A549 (cell line): Measurements from ENCODE around the gene PERM1. TPM values are rescaled to one million over a fixed set of nuclear protein-coding genes. Genes with fewer than 3 reads are reported as not detected.

Experiments
- ATAC-seq, 2 experiments: fragments of 200-7000 bp in 1 of 2; fragments of >200 bp in 1 of 2; cut with Nextera tagmentation in 1 of 2; cut with Tn5 transposase in 1 of 2; 3 replicates each; pipeline versions ENCODE4 v1.8.0 to v1.9.1; 2018 to 2020; ENCODE audit warnings: mild to moderate bottlenecking in 1 of 2, moderate library complexity in 1 of 2
- CTCF ChIA-PET: fragments of 300-600 bp; sonication (Branson Sonifier 250); formaldehyde crosslinking; extraction: SDS; loops from one replicate; lab custom pipeline; 2021; ENCODE audit warnings: antibody characterized with exemption, inconsistent platforms; lab: Yijun Ruan, JAX
- POLR2A ChIA-PET: fragments of 350-600 bp; formaldehyde crosslinking; extraction: SDS; loops from one replicate; lab custom pipeline; 2021; ENCODE audit warnings: antibody characterized with exemption, inconsistent platforms; lab: Yijun Ruan, JAX
- DNase-seq, 2 experiments: peaks; one replicate each; pipeline versions ENCODE4 v3.0.0 to v3.0.0-alpha.2; 2011 to 2016; ENCODE audit warnings: low read depth in 1 of 2, low spot score in 1 of 2
- FAIRE-seq: peaks from 2 replicates; lab custom pipeline; 2011; peaks lifted over from hg19 to GRCh38; lab: Jason Lieb, UNC
- H3K27ac ChIP-seq, 2 experiments: fragments of >200 bp; sonication (Bioruptor Twin); formaldehyde crosslinking; 3 replicates each; pipeline ENCODE4 v1.5.1; 2016 to 2017
- H3K4me1 ChIP-seq: fragments of >200 bp; sonication (Bioruptor Twin); formaldehyde crosslinking; 3 replicates; pipeline ENCODE4 v1.6.1; 2016
- H3K4me2 ChIP-seq: fragments of >200 bp; sonication (Bioruptor Twin); formaldehyde crosslinking; 3 replicates; pipeline ENCODE4 v1.6.1; 2016
- H3K4me3 ChIP-seq: fragments of >200 bp; sonication (Bioruptor Twin); formaldehyde crosslinking; 3 replicates; pipeline ENCODE4 v1.5.1; 2016
- H3K9me3 ChIP-seq: fragments of >200 bp; sonication (Bioruptor Twin); formaldehyde crosslinking; 3 replicates; pipeline ENCODE4 v1.6.1; 2016
- BHLHE40 ChIP-seq: IDR thresholded peaks from 2 replicates; pipeline ENCODE4 v1.6.1; 2012; ENCODE audit warnings: low read depth, low read length, inconsistent platforms
- CBX8 ChIP-seq: fragments of 200-600 bp; sonication (generic); IDR thresholded peaks from 2 replicates; pipeline ENCODE4 v1.6.1; 2016
- CEBPB ChIP-seq, 2 experiments: fragments of >200 bp in 1 of 2; sonication (Bioruptor Twin) in 1 of 2; formaldehyde crosslinking in 1 of 2; IDR thresholded peaks; 2 replicates each; pipeline ENCODE4 v1.6.1; 2012 to 2016
- CHD4 ChIP-seq: fragments of 200-600 bp; sonication (generic); IDR thresholded peaks from 2 replicates; pipeline ENCODE4 v1.6.1; 2016; ENCODE audit warnings: antibody characterized with exemption, mild to moderate bottlenecking, borderline replicate concordance
- CTCF ChIP-seq: fragments of >200 bp; sonication (Bioruptor Twin); formaldehyde crosslinking; IDR thresholded peaks from 3 replicates; pipeline ENCODE4 v1.5.1; 2016
- FOSB ChIP-seq: fragments of 250-450 bp; sonication (Bioruptor Pico); IDR thresholded peaks from 2 replicates; pipeline ENCODE4 v1.5.0; 2020; ENCODE audit warnings: mild to moderate bottlenecking, moderate library complexity
- GATA3 ChIP-seq: IDR thresholded peaks from 2 replicates; pipeline ENCODE4 v1.6.1; 2012; ENCODE audit warnings: borderline replicate concordance
- HOXA7 ChIP-seq: fragments of 250-450 bp; sonication (Bioruptor Pico); IDR thresholded peaks from 2 replicates; pipeline ENCODE4 v1.5.0; 2020; ENCODE audit warnings: mild to moderate bottlenecking, moderate library complexity
- HOXB13 ChIP-seq: fragments of 250-450 bp; sonication (Bioruptor Pico); IDR thresholded peaks from 2 replicates; pipeline ENCODE4 v1.5.0; 2020; ENCODE audit warnings: low read depth, mild to moderate bottlenecking, moderate library complexity
- KDM5A ChIP-seq: fragments of 200-600 bp; sonication (generic); IDR thresholded peaks from 2 replicates; pipeline ENCODE4 v1.6.1; 2016; ENCODE audit warnings: antibody characterized with exemption, mild to moderate bottlenecking
- MAFK ChIP-seq: fragments of 450-650 bp; IDR thresholded peaks from 2 replicates; pipeline ENCODE4 v1.6.1; 2014; ENCODE audit not compliant: partially characterized antibody
- PHF8 ChIP-seq: fragments of 200-600 bp; sonication (generic); IDR thresholded peaks from 2 replicates; pipeline ENCODE4 v1.6.1; 2016; ENCODE audit warnings: low read depth, mild to moderate bottlenecking, antibody characterized with exemption, moderate library complexity, borderline replicate concordance
- RAD21 ChIP-seq, 2 experiments: fragments of >200 bp in 1 of 2; sonication (Bioruptor Twin) in 1 of 2; formaldehyde crosslinking in 1 of 2; IDR thresholded peaks in 1 of 2; conservative IDR thresholded peaks in 1 of 2; 2 replicates in 1 of 2; 3 replicates in 1 of 2; pipeline ENCODE4 v1.6.1; 2012 to 2018; ENCODE audit warnings: inconsistent platforms in 1 of 2
- RCOR1 ChIP-seq: fragments of 150-350 bp; IDR thresholded peaks from 2 replicates; pipeline ENCODE4 v1.6.1; 2014; ENCODE audit warnings: antibody characterized with exemption, low read length, low read depth
- TFCP2L1 ChIP-seq: fragments of 250-450 bp; sonication (Bioruptor Pico); IDR thresholded peaks from 2 replicates; pipeline ENCODE4 v1.5.0; 2021; ENCODE audit warnings: mild to moderate bottlenecking
- ZC3H11A ChIP-seq: fragments of 450-650 bp; IDR thresholded peaks from 2 replicates; pipeline ENCODE4 v1.6.1; 2014; ENCODE audit warnings: antibody characterized with exemption, mild to moderate bottlenecking
- WGBS: methylation state at CpG from one replicate; pipeline ENCODE4 v1.1.6; 2017; ENCODE audit errors: missing lambda C conversion rate; 5-methylcytosine and 5-hydroxymethylcytosine counted together
- polyA plus RNA-seq, 4 experiments: library from polyadenylated mRNA; depleted of rRNA in 3 of 4; stranded (reverse); fragments of >200 nt; fragmentation: RNase III in 1 of 4; extraction: RNeasy Plus Mini Kit Qiagen cat#74134 plus additional on column Dnase treatment in 1 of 4; gene quantifications; 2 replicates in 3 of 4; 3 replicates in 1 of 4; pipeline ENCODE4 v1.2.3, GENCODE V29; 2011 to 2017
- TF ChIP-seq, protein P1 (sequence below): fragments of 250-450 bp; sonication (Bioruptor Pico); IDR thresholded peaks from 2 replicates; pipeline ENCODE4 v1.5.0; 2020; ENCODE audit warnings: low read depth, mild to moderate bottlenecking, moderate library complexity
- TF ChIP-seq, protein P2 (sequence below): fragments of >200 bp; sonication (Bioruptor Twin); formaldehyde crosslinking; IDR thresholded peaks from 2 replicates; pipeline ENCODE4 v1.6.1; 2016

The PERM1 gene
- polyA plus RNA-seq, 2 of the 4 experiments (the other 2 are of a cell fraction), result 0.30 TPM; not detected in 1

DNA sequence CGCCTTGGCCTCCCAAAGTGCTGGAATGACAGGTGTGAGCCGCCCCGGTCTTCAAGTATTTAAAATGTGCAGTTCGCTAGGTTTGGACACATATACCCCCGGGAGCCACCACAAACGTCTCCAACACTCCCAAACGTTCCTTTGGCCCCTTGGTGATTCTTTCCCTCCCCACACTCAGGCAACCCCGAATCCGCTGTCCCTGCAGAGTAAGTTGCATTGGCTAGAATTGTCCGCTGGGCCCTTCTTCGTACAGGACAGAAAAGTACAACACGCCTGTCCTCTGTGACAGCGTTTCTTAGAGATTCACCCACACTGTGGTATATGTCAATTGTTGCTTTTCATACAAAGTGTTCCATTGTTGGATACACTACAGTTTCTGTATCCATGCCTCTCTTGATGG lies 3.2 kb upstream of the PERM1 start:
- Histone ChIP-seq H3K4me2 (no peak overlapping the region), H3K9me3 (no peaks in the 10 kb centered on the region), H3K4me1 (no peaks in the 10 kb centered on the region), H3K27ac (no peak overlapping the region), H3K4me3 (no peak overlapping the region)
- TF ChIP-seq GATA3 (no peak), HOXA7 (CRISPR knock-in tag) (no peak), MAFK (no peak), BHLHE40 (no peak), CEBPB (IDR thresholded peaks at IDR 0.05) (no peak), FOSB (CRISPR knock-in tag) (no peak)
- TF ChIP-seq, protein P1, sequence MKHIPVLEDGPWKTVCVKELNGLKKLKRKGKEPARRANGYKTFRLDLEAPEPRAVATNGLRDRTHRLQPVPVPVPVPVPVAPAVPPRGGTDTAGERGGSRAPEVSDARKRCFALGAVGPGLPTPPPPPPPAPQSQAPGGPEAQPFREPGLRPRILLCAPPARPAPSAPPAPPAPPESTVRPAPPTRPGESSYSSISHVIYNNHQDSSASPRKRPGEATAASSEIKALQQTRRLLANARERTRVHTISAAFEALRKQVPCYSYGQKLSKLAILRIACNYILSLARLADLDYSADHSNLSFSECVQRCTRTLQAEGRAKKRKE (CRISPR knock-in tag), result no peak
- 69% methylated on average over 13 of the region's 13 CpGs for WGBS
- ChIA-PET POLR2A (no interaction called here), CTCF (interaction anchor here (0.7 to 7.6 kb wide), 13 partner anchors 9 to 330 kb away, joined by 3 to 126 read pairs (median 4); partner anchors contain the start of genes HES4 and ISG15)
- ATAC-seq (no peak), DNase-seq (no peak), FAIRE-seq (no peak)

DNA sequence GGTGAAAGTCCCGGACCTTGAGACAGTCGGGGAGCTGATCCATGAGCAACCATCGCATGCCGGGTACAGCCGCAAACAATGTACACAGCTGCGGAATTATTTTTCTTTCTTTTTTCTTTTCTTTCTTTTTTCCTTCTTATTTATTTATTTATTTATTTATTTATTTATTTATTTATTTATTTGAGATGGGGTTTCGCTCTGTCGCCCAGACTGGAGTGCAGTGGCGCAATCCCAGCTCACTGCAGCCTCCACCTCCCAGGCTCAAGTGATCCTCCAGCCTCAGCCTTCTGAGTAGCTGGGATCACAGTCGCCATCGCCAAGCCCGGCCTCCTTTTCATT lies 2.6 kb upstream of the PERM1 start:
- TF ChIP-seq HOXB13 (no peak), FOSB (CRISPR knock-in tag) (no peak), CBX8 (no peak), HOXA7 (CRISPR knock-in tag) (no peak), TFCP2L1 (no peak), CEBPB (IDR thresholded peaks at IDR 0.05) (peak in 1 of 2 experiments; percentile 35; a peak in 1 of 4 replicates), RCOR1 (no peak), GATA3 (no peak), CHD4 (no peak), PHF8 (no peak), ZC3H11A (peak; percentile 38), KDM5A (no peak), BHLHE40 (no peak), RAD21 (conservative IDR thresholded peaks at IDR 0.05 in 1 of 2, IDR thresholded peaks at IDR 0.05 in 1 of 2) (peak in 1 of 2 experiments; percentile 14; a peak in 1 of 5 replicates), CTCF (peak; percentile 30; the same call in 1 of the 3 replicates)
- TF ChIP-seq, protein P1 (CRISPR knock-in tag), result no peak
- TF ChIP-seq, protein P2, sequence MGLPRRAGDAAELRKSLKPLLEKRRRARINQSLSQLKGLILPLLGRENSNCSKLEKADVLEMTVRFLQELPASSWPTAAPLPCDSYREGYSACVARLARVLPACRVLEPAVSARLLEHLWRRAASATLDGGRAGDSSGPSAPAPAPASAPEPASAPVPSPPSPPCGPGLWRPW, result no peak
- 35% methylated on average over 11 of the region's 12 CpGs for WGBS
- no peak for FAIRE-seq
- ChIA-PET POLR2A (no interaction called here), CTCF (interaction anchor here (0.6 to 7.6 kb wide), 31 partner anchors 9 to 386 kb away, joined by 3 to 126 read pairs (median 3); partner anchors contain the start of genes HES4 and ISG15)
- 0 out of 3 replicates have a peak overlapping the region, but pooled peaks have one; percentile 12 for H3K4me3 ChIP-seq
- H3K4me1 ChIP-seq, result no peaks in the 10 kb centered on the region
- ATAC-seq, result peak; percentile 4 to 41; a peak in 3 of 6 replicates
- H3K9me3 ChIP-seq, result no peaks in the 10 kb centered on the region
- peak overlapping the region; percentile 64 for H3K4me2 ChIP-seq
- peak overlapping the region in 1 of 2 experiments; percentile 68; a peak in 3 of 6 replicates for H3K27ac ChIP-seq
- DNase-seq, result no peak
